B cell (primary cell): ENCODE results near the gene KCTD20. TPM values are rescaled to one million over a fixed set of nuclear protein-coding genes. Genes with fewer than 3 reads are reported as not detected.

ENCODE experiments used
- ATAC-seq: fragments of 200-7000 bp; cut with Tn5 transposase; one replicate; pipeline ENCODE4 v1.10.0; 2021; ENCODE audit warnings: low read depth, mild to moderate bottlenecking, moderate number of reproducible peaks, moderate library complexity
- CTCF ChIA-PET: fragments of 350-600 bp; sonication (Branson Sonifier 250); formaldehyde crosslinking; loops from one replicate; lab custom pipeline; 2021; ENCODE audit warnings: antibody characterized with exemption, inconsistent platforms; lab: Charles Lee
- POLR2A ChIA-PET: fragments of 350-600 bp; sonication (Branson Sonifier 250); formaldehyde crosslinking; loops from one replicate; lab custom pipeline; 2021; ENCODE audit warnings: antibody characterized with exemption; lab: Charles Lee
- DNase-seq: peaks from one replicate; pipeline ENCODE4 v3.0.0; 2013
- H2AFZ ChIP-seq: 2 replicates; pipeline ENCODE4 v1.6.1; 2012; ENCODE audit warnings: mild to moderate bottlenecking, low read depth, low read length; ENCODE audit not compliant: insufficient read depth, poor library complexity, severe bottlenecking
- H3K27ac ChIP-seq, 2 donors: 1 replicate in 1 of 2; 2 replicates in 1 of 2; pipeline ENCODE4 v1.5.1; 2012 to 2013; ENCODE audit warnings: low read length in 2 of 2, mild to moderate bottlenecking in 2 of 2, moderate library complexity in 1 of 2
- H3K27me3 ChIP-seq, 4 experiments: fragments of 200-600 bp in 1 of 4; sonication (generic) in 1 of 4; replicated peaks in 1 of 4; 1 replicate in 2 of 4; 2 replicates in 2 of 4; pipeline versions ENCODE4 v1.6.1 to v1.7.0; 2013 to 2016; ENCODE audit warnings: low read length in 3 of 4, mild to moderate bottlenecking in 2 of 4, mixed read lengths in 1 of 4, moderate library complexity in 1 of 4; ENCODE audit not compliant: insufficient read depth in 4 of 4, control insufficient read depth in 3 of 4; ENCODE audit errors: control extremely low read depth in 1 of 4
- H3K36me3 ChIP-seq, 2 experiments: replicated peaks in 1 of 2; 1 replicate in 1 of 2; 2 replicates in 1 of 2; pipeline versions ENCODE4 v1.6.1 to v1.7.1; 2013; ENCODE audit warnings: low read length in 1 of 2; ENCODE audit not compliant: insufficient read depth in 2 of 2, control insufficient read depth in 1 of 2; ENCODE audit errors: control extremely low read depth in 1 of 2, extremely low read depth in 1 of 2
- H3K4me1 ChIP-seq, 2 donors: fragments of 200-600 bp in 1 of 2; sonication (generic) in 1 of 2; 1 replicate in 1 of 2; 2 replicates in 1 of 2; pipeline versions ENCODE4 v1.5.1 to v1.6.1; 2013 to 2017; ENCODE audit warnings: low read length in 2 of 2; ENCODE audit not compliant: control insufficient read depth in 2 of 2, insufficient read depth in 2 of 2
- H3K4me2 ChIP-seq: replicated peaks from 2 replicates; pipeline ENCODE3; 2012; ENCODE audit warnings: mild to moderate bottlenecking, low read depth, low read length; ENCODE audit not compliant: poor library complexity, severe bottlenecking
- H3K4me3 ChIP-seq, 5 experiments: fragments of 200-600 bp in 1 of 5; sonication (generic) in 1 of 5; 1 replicate in 3 of 5; 2 replicates in 2 of 5; pipeline versions ENCODE4 v1.5.1 to v1.7.0; 2011 to 2016; ENCODE audit warnings: low read length in 4 of 5, mild to moderate bottlenecking in 4 of 5, low read depth in 2 of 5, control low read depth in 1 of 5, moderate library complexity in 1 of 5; ENCODE audit not compliant: insufficient read depth in 1 of 5; ENCODE audit errors: control extremely low read depth in 1 of 5, extremely low read depth in 1 of 5
- H3K79me2 ChIP-seq: fragments of 200-600 bp; sonication (generic); one replicate; pipeline ENCODE4 v1.6.0; 2016; ENCODE audit warnings: low read length; ENCODE audit not compliant: control insufficient read depth, insufficient read depth
- H3K9ac ChIP-seq: fragments of 200-600 bp; sonication (generic); 2 replicates; pipeline ENCODE4 v1.6.1; 2017; ENCODE audit warnings: mild to moderate bottlenecking, low read length, moderate library complexity
- H3K9me3 ChIP-seq, 3 donors: one replicate each; pipeline versions ENCODE4 v1.6.1 to v1.7.1; 2013; ENCODE audit warnings: low read length in 2 of 3; ENCODE audit not compliant: control insufficient read depth in 2 of 3, insufficient read depth in 1 of 3; ENCODE audit errors: control extremely low read depth in 1 of 3
- H4K20me1 ChIP-seq: 2 replicates; pipeline ENCODE4 v1.6.0; 2012; ENCODE audit warnings: mild to moderate bottlenecking, low read length; ENCODE audit not compliant: insufficient read depth, control insufficient read depth, poor library complexity, severe bottlenecking
- H3K27ac Mint-ChIP-seq: one replicate; pipeline ENCODE4 v1.8.0; 2021; ENCODE audit warnings: mixed read lengths
- H3K27me3 Mint-ChIP-seq: one replicate; pipeline ENCODE4 v1.8.0; 2021; ENCODE audit warnings: mixed read lengths
- H3K4me1 Mint-ChIP-seq: one replicate; pipeline ENCODE4 v1.8.0; 2021; ENCODE audit warnings: mixed read lengths
- H3K4me3 Mint-ChIP-seq: one replicate; pipeline ENCODE4 v1.8.0; 2021; ENCODE audit warnings: mixed read lengths
- H3K9me3 Mint-ChIP-seq: one replicate; pipeline ENCODE4 v1.8.0; 2022; ENCODE audit warnings: mixed read lengths; ENCODE audit not compliant: insufficient read depth
- EZH2 ChIP-seq: IDR thresholded peaks from 2 replicates; pipeline ENCODE4 v1.6.1; 2012; ENCODE audit warnings: borderline replicate concordance, low read depth, mild to moderate bottlenecking, moderate library complexity, low read length; ENCODE audit not compliant: insufficient read depth, poor library complexity, severe bottlenecking
- WGBS: methylation state at CpG from one replicate; pipeline ENCODE4 v1.1.5; 2013; ENCODE audit warnings: missing lambda C conversion rate; ENCODE audit not compliant: insufficient coverage; 5-methylcytosine and 5-hydroxymethylcytosine counted together
- intact Hi-C: fragments of 100-400 bp; cut with micrococcal nuclease; formaldehyde crosslinking; loops from one replicate; pipeline ENCODE4 v1.10.0; 2022
- polyA plus RNA-seq: library from polyadenylated mRNA; depleted of rRNA; stranded (reverse); fragments of >200 nt; gene quantifications from 2 replicates; pipeline ENCODE4 v1.2.3, GENCODE V29; 2012
- total RNA-seq, 2 donors: library from RNA; stranded (reverse); fragments of 120-200 nt in 1 of 2; gene quantifications; 1 replicate in 1 of 2; 2 replicates in 1 of 2; pipeline versions ENCODE4 v1.2.3 to v1.2.4, GENCODE V29; 2013 to 2022
- TF ChIP-seq, protein P1 (sequence below): fragments of 200-600 bp; IDR thresholded peaks from one replicate; pipeline ENCODE4 v1.8.0; 2022; ENCODE audit warnings: antibody characterized with exemption, mild to moderate bottlenecking

The KCTD20 gene
- total and polyA plus RNA-seq, 2 donors (not counting 1 experiment from before 2014, with no cell fraction given): 19.5 to 37.5 TPM

- Mint-ChIP-seq H3K4me3 (no peak overlapping the region), H3K9me3 (no peaks in the 10 kb centered on the region), H3K27me3 (no peaks in the 10 kb centered on the region), H3K27ac (no peak overlapping the region), H3K4me1 (no peaks in the 10 kb centered on the region)
- Histone ChIP-seq H3K9me3 (no peaks in the 10 kb centered on the region), H3K4me3 (no peak overlapping the region), H3K79me2 (no peaks in the 10 kb centered on the region), H3K9ac (no peak overlapping the region), H3K4me2 (no peak overlapping the region), H4K20me1 (no peaks in the 10 kb centered on the region), H3K4me1 (no peaks in the 10 kb centered on the region), H2AFZ (no peak overlapping the region), H3K27me3 (no peaks in the 10 kb centered on the region), H3K27ac (no peak overlapping the region), H3K36me3 (peaks cover 7 to 61% of the 10 kb centered on the region in 2 experiments)
- POLR2A ChIA-PET: interaction anchor here (0.7 kb wide), 1 partner anchor 61 kb away, joined by 3 read pairs; no protein-coding TSS in a partner anchor
- CTCF ChIA-PET: interaction anchor here (1.3 kb wide), 1 partner anchor 10 kb away, joined by 3 read pairs; no protein-coding TSS in a partner anchor
- 100% methylated on average over 1 of the region's 1 CpG for WGBS
- no peak for ATAC-seq
- TF ChIP-seq, protein P1, sequence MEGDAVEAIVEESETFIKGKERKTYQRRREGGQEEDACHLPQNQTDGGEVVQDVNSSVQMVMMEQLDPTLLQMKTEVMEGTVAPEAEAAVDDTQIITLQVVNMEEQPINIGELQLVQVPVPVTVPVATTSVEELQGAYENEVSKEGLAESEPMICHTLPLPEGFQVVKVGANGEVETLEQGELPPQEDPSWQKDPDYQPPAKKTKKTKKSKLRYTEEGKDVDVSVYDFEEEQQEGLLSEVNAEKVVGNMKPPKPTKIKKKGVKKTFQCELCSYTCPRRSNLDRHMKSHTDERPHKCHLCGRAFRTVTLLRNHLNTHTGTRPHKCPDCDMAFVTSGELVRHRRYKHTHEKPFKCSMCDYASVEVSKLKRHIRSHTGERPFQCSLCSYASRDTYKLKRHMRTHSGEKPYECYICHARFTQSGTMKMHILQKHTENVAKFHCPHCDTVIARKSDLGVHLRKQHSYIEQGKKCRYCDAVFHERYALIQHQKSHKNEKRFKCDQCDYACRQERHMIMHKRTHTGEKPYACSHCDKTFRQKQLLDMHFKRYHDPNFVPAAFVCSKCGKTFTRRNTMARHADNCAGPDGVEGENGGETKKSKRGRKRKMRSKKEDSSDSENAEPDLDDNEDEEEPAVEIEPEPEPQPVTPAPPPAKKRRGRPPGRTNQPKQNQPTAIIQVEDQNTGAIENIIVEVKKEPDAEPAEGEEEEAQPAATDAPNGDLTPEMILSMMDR: no peak
- TF ChIP-seq EZH2: no peak
- intact Hi-C loops: no loop called here
- no peak for DNase-seq
Measured at GRCh38 chr6:36492621-36493020, 49.8 kb downstream of the KCTD20 start.

GRCh38 chr6:36493319-36493718 lies 50.5 kb downstream of the KCTD20 start:
- ATAC-seq (no peak), DNase-seq (no peak)
- Mint-ChIP-seq H3K4me1 (no peaks in the 10 kb centered on the region), H3K9me3 (no peaks in the 10 kb centered on the region), H3K27ac (no peak overlapping the region), H3K4me3 (no peak overlapping the region), H3K27me3 (no peaks in the 10 kb centered on the region)
- TF ChIP-seq, protein P1: no peak
- no peak for TF ChIP-seq EZH2
- H2AFZ ChIP-seq: no peak overlapping the region
- H3K9ac ChIP-seq: no peak overlapping the region
- no peak overlapping the region for H3K4me3 ChIP-seq
- H3K4me2 ChIP-seq: no peak overlapping the region
- H3K36me3 ChIP-seq: peaks cover 0 to 68% of the 10 kb centered on the region in 2 experiments
- H3K27me3 ChIP-seq: no peaks in the 10 kb centered on the region
- no peaks in the 10 kb centered on the region for H3K79me2 ChIP-seq
- intact Hi-C loops: no loop called here
- ChIA-PET POLR2A (no interaction called here), CTCF (interaction anchor here (1.3 kb wide), 1 partner anchor 10 kb away, joined by 3 read pairs; no protein-coding TSS in a partner anchor)
- no peaks in the 10 kb centered on the region for H3K4me1 ChIP-seq
- H3K27ac ChIP-seq: no peak overlapping the region
- no peaks in the 10 kb centered on the region for H3K9me3 ChIP-seq
- H4K20me1 ChIP-seq: no peaks in the 10 kb centered on the region
- 100% methylated on average over 4 of the region's 6 CpGs for WGBS
